ENCODE data around the gene FBLN5.

- TF ChIP-seq CTCF (IDR thresholded peaks at IDR 0.05) (no peak), POLR2A (IDR thresholded peaks at IDR 0.05) (no peak), EP300 (IDR thresholded peaks at IDR 0.05) (no peak)
Measured at GRCh38 chr14:91953170-91953985, 5.9 kb upstream of the FBLN5 start.
